ENCODE results near the gene HHIPL2. TPM values are rescaled to one million over a fixed set of nuclear protein-coding genes. Genes with fewer than 3 reads are reported as not detected.

Gene HHIPL2
- total RNA-seq, 4 donors from 2014 or later = 0.21 to 1.5 TPM; not detected in 2

Small RNA genes lying within 50 kb of the gene (small RNA-seq; reads per million reads assigned to genes)
- gene RNU6-791P = not detected

Other genes starting within 250 kb of the HHIPL2 start
- 10 to 100 TPM in 1 of 4 donors, 1 to 10 TPM in 3; 3.9 to 14.4 (median 8.0) TPM for gene TAF1A, start 41.8 kb upstream of the HHIPL2 start, total RNA-seq
- 10 to 100 TPM; 30.4 to 91.5 (median 61.0) TPM for gene MIA3, start 70.0 kb upstream of the HHIPL2 start, total RNA-seq
- gene AIDA, start 164.4 kb upstream of the HHIPL2 start, total RNA-seq = 10 to 100 TPM; 67.8 to 90.2 (median 70.1) TPM
- 10 to 100 TPM; 35.7 to 47.9 (median 41.4) TPM for gene BROX, start 164.5 kb upstream of the HHIPL2 start, total RNA-seq
- 10 to 100 TPM in 1 of 4 donors, 1 to 10 TPM in 1, not detected in 2; 1.0 to 22.7 TPM for gene FAM177B, start 189.1 kb upstream of the HHIPL2 start, total RNA-seq